Mammary epithelial cell (primary cell): ENCODE measurements around the gene FAM114A1.

Experiments
- EZH2 ChIP-seq: IDR thresholded peaks from 2 replicates; pipeline ENCODE4 v1.6.1; 2012; ENCODE audit warnings: low read length, inconsistent platforms, borderline replicate concordance
- TF ChIP-seq, protein P1 (sequence below), 2 donors: IDR thresholded peaks in 1 of 2; conservative IDR thresholded peaks in 1 of 2; 2 replicates each; pipeline ENCODE4 v1.5.1; 2011 to 2012; ENCODE audit warnings: inconsistent platforms in 2 of 2, low read length in 2 of 2, mild to moderate bottlenecking in 2 of 2, control low read depth in 1 of 2, low read depth in 1 of 2; ENCODE audit not compliant: insufficient read depth in 1 of 2; ENCODE audit errors: extremely low read depth in 1 of 2

DNA sequence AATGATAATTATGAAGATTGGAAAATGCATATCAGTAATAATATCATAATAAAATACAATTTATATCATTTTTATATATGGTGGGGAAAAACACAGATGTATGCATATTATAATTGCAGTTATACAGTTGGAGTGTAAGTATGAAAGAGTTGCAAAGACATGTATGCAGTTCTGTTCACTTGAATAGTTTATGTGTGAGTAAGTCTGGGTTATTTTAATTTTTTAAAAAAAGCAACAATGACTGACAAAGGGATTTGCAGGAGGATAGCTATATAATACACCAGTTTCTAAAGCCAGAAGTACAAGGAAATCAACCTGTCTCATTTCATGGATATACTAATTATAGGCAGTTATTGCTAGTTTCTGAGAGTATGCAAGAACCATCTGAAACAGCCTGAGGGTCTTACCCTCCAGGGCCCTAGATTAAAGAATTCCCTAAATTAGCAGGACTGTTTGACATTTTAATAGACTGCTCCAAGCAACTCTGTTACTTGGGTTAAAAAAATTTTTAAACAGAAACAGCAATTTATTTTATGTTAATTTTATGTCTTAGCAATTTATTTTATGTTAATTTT, 40.2 kb downstream of the FAM114A1 start:
- TF ChIP-seq, protein P1, sequence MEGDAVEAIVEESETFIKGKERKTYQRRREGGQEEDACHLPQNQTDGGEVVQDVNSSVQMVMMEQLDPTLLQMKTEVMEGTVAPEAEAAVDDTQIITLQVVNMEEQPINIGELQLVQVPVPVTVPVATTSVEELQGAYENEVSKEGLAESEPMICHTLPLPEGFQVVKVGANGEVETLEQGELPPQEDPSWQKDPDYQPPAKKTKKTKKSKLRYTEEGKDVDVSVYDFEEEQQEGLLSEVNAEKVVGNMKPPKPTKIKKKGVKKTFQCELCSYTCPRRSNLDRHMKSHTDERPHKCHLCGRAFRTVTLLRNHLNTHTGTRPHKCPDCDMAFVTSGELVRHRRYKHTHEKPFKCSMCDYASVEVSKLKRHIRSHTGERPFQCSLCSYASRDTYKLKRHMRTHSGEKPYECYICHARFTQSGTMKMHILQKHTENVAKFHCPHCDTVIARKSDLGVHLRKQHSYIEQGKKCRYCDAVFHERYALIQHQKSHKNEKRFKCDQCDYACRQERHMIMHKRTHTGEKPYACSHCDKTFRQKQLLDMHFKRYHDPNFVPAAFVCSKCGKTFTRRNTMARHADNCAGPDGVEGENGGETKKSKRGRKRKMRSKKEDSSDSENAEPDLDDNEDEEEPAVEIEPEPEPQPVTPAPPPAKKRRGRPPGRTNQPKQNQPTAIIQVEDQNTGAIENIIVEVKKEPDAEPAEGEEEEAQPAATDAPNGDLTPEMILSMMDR (conservative IDR thresholded peaks at IDR 0.05 in 1 of 2, IDR thresholded peaks at IDR 0.05 in 1 of 2; ENCODE audit: extremely low read depth in 1 of 2, insufficient read depth in 1 of 2, low read depth in 1 of 2, low read length in 2 of 2): no peak
- TF ChIP-seq EZH2: no peak
